K562 (cell line): ENCODE measurements around the gene TNFRSF11A. TPM values are rescaled to one million over a fixed set of nuclear protein-coding genes. Genes with fewer than 3 reads are reported as not detected.

Experiments
- ATAC-seq: fragments of 200-7000 bp; cut with Tn5 transposase; 3 replicates; pipeline ENCODE4 v1.9.1; 2020; ENCODE audit warnings: moderate library complexity
- BruUV-seq: library from RNA; stranded (reverse); fragments of 400-500 nt; replicated peaks from 2 replicates; lab custom pipeline; 2021; lab: Mats Ljungman, UMichigan
- CTCF ChIA-PET: fragments of 300-600 bp; formaldehyde crosslinking; extraction: SDS; loops from one replicate; lab custom pipeline; 2021; ENCODE audit warnings: low intra/inter-chr PET ratio; lab: Yijun Ruan, JAX
- POLR2A ChIA-PET: fragments of 300-600, 350-650 bp; sonication (Branson Sonifier 250); formaldehyde crosslinking; extraction: SDS; loops from one replicate; lab custom pipeline; 2021; ENCODE audit warnings: antibody characterized with exemption, inconsistent platforms; lab: Yijun Ruan, JAX
- DNase-seq, 4 experiments: peaks; one replicate each; pipeline versions ENCODE4 v3.0.0 to v3.0.0-alpha.2; 2011 to 2018; ENCODE audit warnings: low spot score in 3 of 4, mixed read lengths in 3 of 4; ENCODE audit errors: extremely low read depth in 1 of 4
- FAIRE-seq: peaks from 2 replicates; lab custom pipeline; 2011; peaks lifted over from hg19 to GRCh38; lab: Jason Lieb, UNC
- H2AFZ ChIP-seq: 2 replicates; pipeline ENCODE4 v1.6.0; 2011; ENCODE audit warnings: low read depth, low read length, control low read depth, inconsistent platforms
- H3K27ac ChIP-seq: fragments of 200-600 bp; 3 replicates; pipeline ENCODE4 v1.8.0; 2011; ENCODE audit warnings: low read depth, mild to moderate bottlenecking, control low read depth, inconsistent platforms, low read length, moderate library complexity, mixed read lengths; ENCODE audit errors: extremely low read depth
- H3K27me3 ChIP-seq, 2 experiments: fragments of 300-600 bp in 1 of 2; 2 replicates in 1 of 2; 3 replicates in 1 of 2; pipeline versions ENCODE4 v1.6.0 to v1.8.0; 2011; ENCODE audit warnings: inconsistent platforms in 2 of 2, low read length in 2 of 2, mild to moderate bottlenecking in 1 of 2, mixed read lengths in 1 of 2, moderate library complexity in 1 of 2; ENCODE audit not compliant: control insufficient read depth in 2 of 2, insufficient read depth in 2 of 2
- H3K36me3 ChIP-seq: fragments of 300-600 bp; 3 replicates; pipeline ENCODE4 v1.8.0; 2011; ENCODE audit warnings: mild to moderate bottlenecking, low read length, inconsistent platforms; ENCODE audit not compliant: control insufficient read depth, insufficient read depth
- H3K4me1 ChIP-seq, 2 experiments: fragments of 200-600 bp in 1 of 2; replicated peaks in 1 of 2; 2 replicates in 1 of 2; 3 replicates in 1 of 2; pipeline versions ENCODE4 v1.5.1 to v1.8.0; 2011; ENCODE audit warnings: inconsistent platforms in 2 of 2, low read length in 2 of 2, mild to moderate bottlenecking in 1 of 2, mixed read lengths in 1 of 2, moderate library complexity in 1 of 2; ENCODE audit not compliant: control insufficient read depth in 2 of 2, insufficient read depth in 2 of 2
- H3K4me2 ChIP-seq: 2 replicates; pipeline ENCODE4 v1.6.1; 2011; ENCODE audit warnings: low read length, control low read depth, inconsistent platforms, mixed read lengths; ENCODE audit not compliant: insufficient read depth
- H3K4me3 ChIP-seq: fragments of 200-600 bp; sonication (generic), shearing (Covaris generic); 2 replicates; pipeline ENCODE4 v1.5.1; 2016; ENCODE audit warnings: control low read depth, inconsistent platforms
- H3K79me2 ChIP-seq: fragments of 200-600 bp; 3 replicates; pipeline ENCODE4 v1.8.0; 2011; ENCODE audit warnings: low read length, inconsistent platforms; ENCODE audit not compliant: control insufficient read depth, insufficient read depth
- H3K9ac ChIP-seq, 2 experiments: 2 replicates each; pipeline versions ENCODE4 v1.6.0 to v1.6.1; 2011; ENCODE audit warnings: low read depth in 2 of 2, low read length in 2 of 2, control low read depth in 1 of 2, inconsistent platforms in 1 of 2, mild to moderate bottlenecking in 1 of 2, mixed read lengths in 1 of 2; ENCODE audit not compliant: insufficient read depth in 1 of 2
- H3K9me1 ChIP-seq: one replicate; pipeline ENCODE4 v1.6.0; 2011; ENCODE audit warnings: inconsistent platforms, mild to moderate bottlenecking, low read length, moderate library complexity; ENCODE audit not compliant: control insufficient read depth, insufficient read depth
- H3K9me3 ChIP-seq: replicated peaks from 2 replicates; pipeline ENCODE4 v1.5.1; 2011; ENCODE audit warnings: low read depth, low read length, inconsistent platforms; ENCODE audit not compliant: control insufficient read depth, insufficient read depth
- H4K20me1 ChIP-seq: replicated peaks from 2 replicates; pipeline ENCODE4 v1.6.1; 2011; ENCODE audit warnings: low read length, inconsistent platforms, mixed read lengths; ENCODE audit not compliant: control insufficient read depth, insufficient read depth
- BHLHE40 ChIP-seq: IDR thresholded peaks from 2 replicates; pipeline ENCODE4 v1.6.1; 2011; ENCODE audit warnings: low read length, improper control_type of control experiment
- KDM5B ChIP-seq: fragments of 200-600 bp; sonication (generic); IDR thresholded peaks from 2 replicates; pipeline ENCODE4 v1.6.1; 2012; ENCODE audit warnings: low read depth, mild to moderate bottlenecking, moderate library complexity, low read length, control low read depth, inconsistent platforms; ENCODE audit not compliant: insufficient replicate concordance
- RAD21 ChIP-seq, 2 experiments: fragments of 250-450 bp in 1 of 2; fragments of 450-650 bp in 1 of 2; sonication (Bioruptor Pico) in 1 of 2; formaldehyde crosslinking in 1 of 2; IDR thresholded peaks in 1 of 2; conservative IDR thresholded peaks in 1 of 2; 2 replicates each; pipeline versions ENCODE4 v1.4.0 to v1.8.0; 2020 to 2022; ENCODE audit warnings: mild to moderate bottlenecking in 2 of 2, moderate library complexity in 1 of 2
- ZFP1 ChIP-seq: fragments of 450-650 bp; formaldehyde crosslinking; IDR thresholded peaks from 2 replicates; pipeline ENCODE4 v1.4.0; 2020; ENCODE audit warnings: mild to moderate bottlenecking, mixed read lengths
- WGBS: fragments of 100-300 bp; shearing (Covaris generic); methylation state at CpG from one replicate; pipeline ENCODE4 v1.1.6; 2016; ENCODE audit warnings: low coverage, mixed read lengths; ENCODE audit not compliant: insufficient coverage; ENCODE audit errors: missing lambda C conversion rate; 5-methylcytosine and 5-hydroxymethylcytosine counted together
- in situ Hi-C: fragments of 300-500 bp; cut with MboI; formaldehyde crosslinking; loops from 4 replicates; pipeline ENCODE4 v1.15.0; 2018; ENCODE audit warnings: inconsistent platforms, mixed read lengths
- intact Hi-C: fragments of 100-400 bp; cut with micrococcal nuclease; formaldehyde crosslinking; loops from 2 replicates; pipeline ENCODE4 v1.14.2; 2022
- polyA plus RNA-seq, 8 experiments: library from polyadenylated mRNA; depleted of rRNA in 4 of 8; stranded (reverse) in 5 of 8; unstranded in 3 of 8; fragments of >200 nt; fragmentation: Nextera tagmentation in 2 of 8; fragmentation: Illumina TruSeq in 1 of 8; extraction: Ambion mirVana in 2 of 8; extraction: Trizol in 1 of 8; gene quantifications; 2 replicates each; pipeline versions ENCODE4 v1.2.1 to v1.2.3, GENCODE V29; 2011 to 2014; ENCODE audit warnings: inconsistent platforms in 1 of 8, missing spikeins in 1 of 8
- total RNA-seq, 7 experiments: library from RNA; depleted of rRNA in 6 of 7; stranded (reverse); fragments of >200 nt in 6 of 7; fragmentation: Illumina TruSeq in 2 of 7; extraction: Trizol in 2 of 7; gene quantifications; 2 replicates each; pipeline versions ENCODE4 v1.2.1 to v1.2.3, GENCODE V29; 2011 to 2021; ENCODE audit warnings: low replicate concordance in 1 of 7
- TF ChIP-seq, protein P1 (sequence below): sonication (generic); formaldehyde crosslinking; IDR thresholded peaks from 2 replicates; pipeline ENCODE4 v1.8.0; 2023; ENCODE audit warnings: mild to moderate bottlenecking, missing genetic modification reagents
- TF ChIP-seq, protein P2 (sequence below), 3 experiments: IDR thresholded peaks in 2 of 3; conservative IDR thresholded peaks in 1 of 3; 2 replicates each; pipeline ENCODE4 v1.5.1; 2011 to 2012; ENCODE audit warnings: low read length in 3 of 3, mild to moderate bottlenecking in 3 of 3, control low read depth in 2 of 3, improper control_type of control experiment in 1 of 3, inconsistent platforms in 1 of 3, low read depth in 1 of 3, mixed read lengths in 1 of 3, moderate library complexity in 1 of 3; ENCODE audit not compliant: insufficient read depth in 2 of 3
- TF ChIP-seq, protein P3 (sequence below): sonication (generic); formaldehyde crosslinking; IDR thresholded peaks from 2 replicates; pipeline ENCODE4 v1.9.0; 2022; ENCODE audit warnings: mild to moderate bottlenecking, missing genetic modification reagents
- TF ChIP-seq, protein P4 (sequence below): sonication (generic); formaldehyde crosslinking; IDR thresholded peaks from 2 replicates; pipeline ENCODE4 v1.5.0; 2020; ENCODE audit warnings: missing genetic modification reagents
- TF ChIP-seq, protein P5 (sequence below): sonication (generic); formaldehyde crosslinking; IDR thresholded peaks from 2 replicates; pipeline ENCODE4 v1.8.1; 2022; ENCODE audit warnings: missing genetic modification reagents

TNFRSF11A gene
- total and polyA plus RNA-seq, 9 of the 15 experiments (the other 6 are each of a cell fraction or from before 2014, with no cell fraction given) = 0.03 to 0.06 (median 0.04) TPM; not detected in 6

DNA sequence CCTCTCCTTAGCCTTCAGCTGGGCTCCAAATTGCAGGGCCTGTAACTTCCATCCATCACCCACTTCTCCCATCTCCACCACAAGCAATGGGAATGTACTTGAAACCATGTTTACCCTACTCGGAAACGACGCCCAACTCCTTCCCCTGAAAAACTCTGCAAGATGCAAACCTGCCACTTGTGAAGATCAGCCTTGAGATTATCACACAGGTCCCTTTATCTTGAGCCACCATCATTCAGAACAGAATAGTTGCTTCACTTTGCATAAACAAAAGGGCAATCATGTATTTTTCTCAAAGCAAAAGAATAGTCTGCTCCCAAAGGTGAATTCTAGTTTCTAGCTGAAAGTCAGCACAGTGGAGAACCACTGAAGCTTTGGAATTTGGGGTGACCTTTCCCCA, 75.8 kb downstream of the TNFRSF11A start (continued):
- no peak for TF ChIP-seq KDM5B

DNA sequence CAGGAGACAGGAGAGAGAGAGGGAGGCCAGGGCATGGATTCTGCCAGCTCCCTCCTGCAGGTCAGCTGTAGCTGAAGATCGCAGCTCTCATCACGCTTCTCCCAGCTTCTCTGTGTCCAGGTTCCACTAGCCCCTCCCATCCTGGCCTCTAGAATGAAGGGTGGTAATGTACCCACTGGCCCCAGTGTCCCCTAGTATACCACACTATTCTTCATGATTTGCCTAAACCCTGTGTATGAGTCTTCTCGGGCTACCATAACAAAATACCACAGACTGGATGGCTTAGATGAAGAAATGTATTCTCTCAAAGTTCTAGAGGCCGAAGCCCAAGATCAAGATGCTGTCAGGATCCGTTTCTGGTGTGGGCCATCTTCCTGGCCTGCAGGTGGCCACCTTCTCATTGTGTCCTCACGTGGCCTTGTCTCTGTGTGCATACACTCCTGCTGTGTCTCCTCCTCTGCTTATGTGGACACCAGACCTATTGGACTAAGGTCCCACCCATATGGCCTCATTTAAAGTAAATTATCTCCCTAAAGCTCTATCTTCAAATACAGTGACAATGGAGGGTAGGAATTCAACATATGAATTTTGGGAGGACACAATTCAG, 77.3 kb downstream of the TNFRSF11A start:
- Histone ChIP-seq H3K9me1 (no peaks in the 10 kb centered on the region), H3K79me2 (no peaks in the 10 kb centered on the region), H3K4me3 (no peak overlapping the region), H3K27ac (no peak overlapping the region), H3K9ac (no peak overlapping the region), H3K36me3 (no peaks in the 10 kb centered on the region), H4K20me1 (no peaks in the 10 kb centered on the region), H3K4me2 (no peak overlapping the region), H3K4me1 (no peaks in the 10 kb centered on the region; a peak in 1 of 5 replicates), H3K9me3 (no peaks in the 10 kb centered on the region), H3K27me3 (no peaks in the 10 kb centered on the region; a peak in 1 of 5 replicates), H2AFZ (peak overlapping the region; percentile 32; the same call in 1 of the 2 replicates)
- ATAC-seq (peak; percentile 76), DNase-seq (peak in 1 of 4 experiments; percentile 20), FAIRE-seq (no peak)
- CTCF ChIA-PET = interaction anchor here (0.5 kb wide), 1 partner anchor 184 kb away, joined by 7 read pairs; no protein-coding TSS in a partner anchor
- TF ChIP-seq, protein P1, sequence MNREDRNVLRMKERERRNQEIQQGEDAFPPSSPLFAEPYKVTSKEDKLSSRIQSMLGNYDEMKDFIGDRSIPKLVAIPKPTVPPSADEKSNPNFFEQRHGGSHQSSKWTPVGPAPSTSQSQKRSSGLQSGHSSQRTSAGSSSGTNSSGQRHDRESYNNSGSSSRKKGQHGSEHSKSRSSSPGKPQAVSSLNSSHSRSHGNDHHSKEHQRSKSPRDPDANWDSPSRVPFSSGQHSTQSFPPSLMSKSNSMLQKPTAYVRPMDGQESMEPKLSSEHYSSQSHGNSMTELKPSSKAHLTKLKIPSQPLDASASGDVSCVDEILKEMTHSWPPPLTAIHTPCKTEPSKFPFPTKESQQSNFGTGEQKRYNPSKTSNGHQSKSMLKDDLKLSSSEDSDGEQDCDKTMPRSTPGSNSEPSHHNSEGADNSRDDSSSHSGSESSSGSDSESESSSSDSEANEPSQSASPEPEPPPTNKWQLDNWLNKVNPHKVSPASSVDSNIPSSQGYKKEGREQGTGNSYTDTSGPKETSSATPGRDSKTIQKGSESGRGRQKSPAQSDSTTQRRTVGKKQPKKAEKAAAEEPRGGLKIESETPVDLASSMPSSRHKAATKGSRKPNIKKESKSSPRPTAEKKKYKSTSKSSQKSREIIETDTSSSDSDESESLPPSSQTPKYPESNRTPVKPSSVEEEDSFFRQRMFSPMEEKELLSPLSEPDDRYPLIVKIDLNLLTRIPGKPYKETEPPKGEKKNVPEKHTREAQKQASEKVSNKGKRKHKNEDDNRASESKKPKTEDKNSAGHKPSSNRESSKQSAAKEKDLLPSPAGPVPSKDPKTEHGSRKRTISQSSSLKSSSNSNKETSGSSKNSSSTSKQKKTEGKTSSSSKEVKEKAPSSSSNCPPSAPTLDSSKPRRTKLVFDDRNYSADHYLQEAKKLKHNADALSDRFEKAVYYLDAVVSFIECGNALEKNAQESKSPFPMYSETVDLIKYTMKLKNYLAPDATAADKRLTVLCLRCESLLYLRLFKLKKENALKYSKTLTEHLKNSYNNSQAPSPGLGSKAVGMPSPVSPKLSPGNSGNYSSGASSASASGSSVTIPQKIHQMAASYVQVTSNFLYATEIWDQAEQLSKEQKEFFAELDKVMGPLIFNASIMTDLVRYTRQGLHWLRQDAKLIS = no peak
- TF ChIP-seq, protein P2, sequence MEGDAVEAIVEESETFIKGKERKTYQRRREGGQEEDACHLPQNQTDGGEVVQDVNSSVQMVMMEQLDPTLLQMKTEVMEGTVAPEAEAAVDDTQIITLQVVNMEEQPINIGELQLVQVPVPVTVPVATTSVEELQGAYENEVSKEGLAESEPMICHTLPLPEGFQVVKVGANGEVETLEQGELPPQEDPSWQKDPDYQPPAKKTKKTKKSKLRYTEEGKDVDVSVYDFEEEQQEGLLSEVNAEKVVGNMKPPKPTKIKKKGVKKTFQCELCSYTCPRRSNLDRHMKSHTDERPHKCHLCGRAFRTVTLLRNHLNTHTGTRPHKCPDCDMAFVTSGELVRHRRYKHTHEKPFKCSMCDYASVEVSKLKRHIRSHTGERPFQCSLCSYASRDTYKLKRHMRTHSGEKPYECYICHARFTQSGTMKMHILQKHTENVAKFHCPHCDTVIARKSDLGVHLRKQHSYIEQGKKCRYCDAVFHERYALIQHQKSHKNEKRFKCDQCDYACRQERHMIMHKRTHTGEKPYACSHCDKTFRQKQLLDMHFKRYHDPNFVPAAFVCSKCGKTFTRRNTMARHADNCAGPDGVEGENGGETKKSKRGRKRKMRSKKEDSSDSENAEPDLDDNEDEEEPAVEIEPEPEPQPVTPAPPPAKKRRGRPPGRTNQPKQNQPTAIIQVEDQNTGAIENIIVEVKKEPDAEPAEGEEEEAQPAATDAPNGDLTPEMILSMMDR (IDR thresholded peaks at IDR 0.05 in 2 of 3, conservative IDR thresholded peaks at IDR 0.05 in 1 of 3; ENCODE audit: insufficient read depth in 2 of 3, low read depth in 1 of 3, low read length in 3 of 3) = peak in 2 of 3 experiments; percentile 19 to 26; a peak in 2 of 6 replicates
- TF ChIP-seq RAD21 (CRISPR knock-in tag; conservative IDR thresholded peaks at IDR 0.05 in 1 of 2, IDR thresholded peaks at IDR 0.05 in 1 of 2) = peak in 1 of 2 experiments; percentile 24; a peak in 2 of 4 replicates
- TF ChIP-seq, protein P3, sequence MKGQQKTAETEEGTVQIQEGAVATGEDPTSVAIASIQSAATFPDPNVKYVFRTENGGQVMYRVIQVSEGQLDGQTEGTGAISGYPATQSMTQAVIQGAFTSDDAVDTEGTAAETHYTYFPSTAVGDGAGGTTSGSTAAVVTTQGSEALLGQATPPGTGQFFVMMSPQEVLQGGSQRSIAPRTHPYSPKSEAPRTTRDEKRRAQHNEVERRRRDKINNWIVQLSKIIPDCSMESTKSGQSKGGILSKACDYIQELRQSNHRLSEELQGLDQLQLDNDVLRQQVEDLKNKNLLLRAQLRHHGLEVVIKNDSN (CRISPR knock-in tag) = 0 out of 2 replicates have a peak, but pooled peaks have one; percentile 29
- TF ChIP-seq BHLHE40 = no peak
- TF ChIP-seq, protein P4, sequence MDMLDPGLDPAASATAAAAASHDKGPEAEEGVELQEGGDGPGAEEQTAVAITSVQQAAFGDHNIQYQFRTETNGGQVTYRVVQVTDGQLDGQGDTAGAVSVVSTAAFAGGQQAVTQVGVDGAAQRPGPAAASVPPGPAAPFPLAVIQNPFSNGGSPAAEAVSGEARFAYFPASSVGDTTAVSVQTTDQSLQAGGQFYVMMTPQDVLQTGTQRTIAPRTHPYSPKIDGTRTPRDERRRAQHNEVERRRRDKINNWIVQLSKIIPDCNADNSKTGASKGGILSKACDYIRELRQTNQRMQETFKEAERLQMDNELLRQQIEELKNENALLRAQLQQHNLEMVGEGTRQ (CRISPR knock-in tag) = 0 out of 2 replicates have a peak, but pooled peaks have one; percentile 13
- TF ChIP-seq ZFP1 (CRISPR knock-in tag) = no peak
- TF ChIP-seq, protein P5, sequence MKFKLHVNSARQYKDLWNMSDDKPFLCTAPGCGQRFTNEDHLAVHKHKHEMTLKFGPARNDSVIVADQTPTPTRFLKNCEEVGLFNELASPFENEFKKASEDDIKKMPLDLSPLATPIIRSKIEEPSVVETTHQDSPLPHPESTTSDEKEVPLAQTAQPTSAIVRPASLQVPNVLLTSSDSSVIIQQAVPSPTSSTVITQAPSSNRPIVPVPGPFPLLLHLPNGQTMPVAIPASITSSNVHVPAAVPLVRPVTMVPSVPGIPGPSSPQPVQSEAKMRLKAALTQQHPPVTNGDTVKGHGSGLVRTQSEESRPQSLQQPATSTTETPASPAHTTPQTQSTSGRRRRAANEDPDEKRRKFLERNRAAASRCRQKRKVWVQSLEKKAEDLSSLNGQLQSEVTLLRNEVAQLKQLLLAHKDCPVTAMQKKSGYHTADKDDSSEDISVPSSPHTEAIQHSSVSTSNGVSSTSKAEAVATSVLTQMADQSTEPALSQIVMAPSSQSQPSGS (CRISPR knock-in tag) = no peak
- POLR2A ChIA-PET = no interaction called here
- 16% methylated on average over 5 of the region's 6 CpGs for WGBS
- BruUV-seq = no TSS peak
- intact Hi-C loops (no loop called here), in situ Hi-C loops (no loop called here)
